HEK293 (cell line): Measurements from ENCODE around the gene C21orf58.

Source experiments
- SP2 ChIP-seq: fragments of 450-650 bp; formaldehyde crosslinking; IDR thresholded peaks from 2 replicates; pipeline ENCODE4 v1.5.1; 2016; ENCODE audit warnings: missing biosample characterization, missing genetic modification characterization
- ZNF169 ChIP-seq: fragments of 450-650 bp; formaldehyde crosslinking; IDR thresholded peaks from 2 replicates; pipeline ENCODE4 v1.5.1; 2016; ENCODE audit warnings: missing biosample characterization, missing genetic modification characterization
- ZNF23 ChIP-seq: fragments of 450-650 bp; formaldehyde crosslinking; IDR thresholded peaks from 2 replicates; pipeline ENCODE4 v1.5.1; 2016; ENCODE audit warnings: missing biosample characterization, missing genetic modification characterization, borderline replicate concordance
- ZNF341 ChIP-seq: fragments of 450-650 bp; formaldehyde crosslinking; IDR thresholded peaks from 2 replicates; pipeline ENCODE4; 2016; ENCODE audit warnings: low read depth, missing biosample characterization, missing genetic modification characterization
- ZNF394 ChIP-seq: fragments of 450-650 bp; formaldehyde crosslinking; IDR thresholded peaks from 2 replicates; pipeline ENCODE4 v1.5.1; 2016; ENCODE audit warnings: missing biosample characterization, missing genetic modification characterization, mild to moderate bottlenecking, moderate library complexity, borderline replicate concordance
- ZNF768 ChIP-seq: fragments of 450-650 bp; formaldehyde crosslinking; IDR thresholded peaks from 2 replicates; pipeline ENCODE4 v1.5.1; 2018; ENCODE audit warnings: missing biosample characterization, mild to moderate bottlenecking, missing genetic modification characterization
- TF ChIP-seq, protein P1 (sequence below): fragments of 450-650 bp; formaldehyde crosslinking; IDR thresholded peaks from 2 replicates; pipeline ENCODE4 v1.5.1; 2016; ENCODE audit warnings: missing biosample characterization, missing genetic modification characterization
- TF ChIP-seq, protein P2 (sequence below): fragments of 450-650 bp; formaldehyde crosslinking; IDR thresholded peaks from 2 replicates; pipeline ENCODE4 v1.5.1; 2016; ENCODE audit warnings: missing biosample characterization, missing genetic modification characterization
- TF ChIP-seq, protein P3 (sequence below): sonication (generic); formaldehyde crosslinking; IDR thresholded peaks from 2 replicates; pipeline ENCODE4 v1.8.1; 2022; ENCODE audit warnings: mild to moderate bottlenecking, moderate library complexity, missing genetic modification reagents
- TF ChIP-seq, protein P4 (sequence below): fragments of 450-650 bp; formaldehyde crosslinking; IDR thresholded peaks from 2 replicates; pipeline ENCODE4 v1.5.1; 2016; ENCODE audit warnings: missing biosample characterization, missing genetic modification characterization
- TF ChIP-seq, protein P5 (sequence below): fragments of 450-650 bp; formaldehyde crosslinking; IDR thresholded peaks from 2 replicates; pipeline ENCODE4 v1.5.1; 2017; ENCODE audit warnings: missing biosample characterization, missing genetic modification characterization
- TF ChIP-seq, protein P6 (sequence below): fragments of 450-650 bp; formaldehyde crosslinking; IDR thresholded peaks from 2 replicates; pipeline ENCODE4; 2016; ENCODE audit warnings: missing biosample characterization, missing genetic modification characterization

DNA sequence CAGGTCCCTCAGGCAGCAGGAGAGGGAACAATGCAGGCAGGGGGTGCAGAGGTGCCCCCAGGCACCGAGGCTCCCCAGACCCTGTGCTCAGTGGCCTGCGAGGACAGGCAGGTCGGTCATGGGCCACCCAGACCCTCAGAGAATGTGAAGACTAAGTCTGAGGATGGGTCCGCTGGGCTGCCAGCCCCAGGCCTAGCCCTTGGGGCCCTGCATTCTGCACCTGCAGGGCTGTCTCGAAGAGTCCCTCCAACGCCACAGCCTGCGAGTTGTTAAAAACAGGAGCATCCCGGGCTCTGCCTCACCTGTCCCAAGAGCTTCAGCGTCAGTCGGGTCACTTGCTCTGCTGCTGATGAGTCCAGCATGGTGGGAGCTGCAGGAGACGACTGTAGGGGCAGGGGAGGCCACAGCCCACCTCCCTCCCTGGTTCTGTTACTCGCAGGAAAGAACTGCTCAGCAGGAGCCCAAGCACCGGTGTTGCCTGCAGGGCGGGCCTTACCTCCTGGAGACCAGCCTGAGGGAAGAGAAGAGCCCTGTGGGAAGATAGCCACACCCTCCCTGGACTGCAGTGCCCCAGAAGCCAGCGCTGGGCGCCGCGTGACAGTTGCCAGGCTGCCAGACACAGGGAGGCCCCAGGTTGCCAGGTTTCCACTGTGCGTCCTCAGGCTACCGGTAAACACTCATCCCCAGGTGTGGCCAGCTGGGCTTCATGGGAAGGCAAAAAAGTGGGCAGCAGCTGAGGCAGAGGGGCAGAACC is 5.8 kb downstream of the C21orf58 start:
- TF ChIP-seq, protein P1, sequence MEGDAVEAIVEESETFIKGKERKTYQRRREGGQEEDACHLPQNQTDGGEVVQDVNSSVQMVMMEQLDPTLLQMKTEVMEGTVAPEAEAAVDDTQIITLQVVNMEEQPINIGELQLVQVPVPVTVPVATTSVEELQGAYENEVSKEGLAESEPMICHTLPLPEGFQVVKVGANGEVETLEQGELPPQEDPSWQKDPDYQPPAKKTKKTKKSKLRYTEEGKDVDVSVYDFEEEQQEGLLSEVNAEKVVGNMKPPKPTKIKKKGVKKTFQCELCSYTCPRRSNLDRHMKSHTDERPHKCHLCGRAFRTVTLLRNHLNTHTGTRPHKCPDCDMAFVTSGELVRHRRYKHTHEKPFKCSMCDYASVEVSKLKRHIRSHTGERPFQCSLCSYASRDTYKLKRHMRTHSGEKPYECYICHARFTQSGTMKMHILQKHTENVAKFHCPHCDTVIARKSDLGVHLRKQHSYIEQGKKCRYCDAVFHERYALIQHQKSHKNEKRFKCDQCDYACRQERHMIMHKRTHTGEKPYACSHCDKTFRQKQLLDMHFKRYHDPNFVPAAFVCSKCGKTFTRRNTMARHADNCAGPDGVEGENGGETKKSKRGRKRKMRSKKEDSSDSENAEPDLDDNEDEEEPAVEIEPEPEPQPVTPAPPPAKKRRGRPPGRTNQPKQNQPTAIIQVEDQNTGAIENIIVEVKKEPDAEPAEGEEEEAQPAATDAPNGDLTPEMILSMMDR (tag by site-specific recombination): no peak
- TF ChIP-seq, protein P2, sequence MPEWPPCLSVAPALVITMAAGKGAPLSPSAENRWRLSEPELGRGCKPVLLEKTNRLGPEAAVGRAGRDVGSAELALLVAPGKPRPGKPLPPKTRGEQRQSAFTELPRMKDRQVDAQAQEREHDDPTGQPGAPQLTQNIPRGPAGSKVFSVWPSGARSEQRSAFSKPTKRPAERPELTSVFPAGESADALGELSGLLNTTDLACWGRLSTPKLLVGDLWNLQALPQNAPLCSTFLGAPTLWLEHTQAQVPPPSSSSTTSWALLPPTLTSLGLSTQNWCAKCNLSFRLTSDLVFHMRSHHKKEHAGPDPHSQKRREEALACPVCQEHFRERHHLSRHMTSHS (tag by site-specific recombination): no peak
- TF ChIP-seq ZNF341 (tag by site-specific recombination) (no peak), ZNF394 (tag by site-specific recombination) (no peak), ZNF23 (tag by site-specific recombination) (no peak), ZNF169 (tag by site-specific recombination) (no peak), SP2 (tag by site-specific recombination) (no peak), ZNF768 (tag by site-specific recombination) (no peak)
- TF ChIP-seq, protein P3, sequence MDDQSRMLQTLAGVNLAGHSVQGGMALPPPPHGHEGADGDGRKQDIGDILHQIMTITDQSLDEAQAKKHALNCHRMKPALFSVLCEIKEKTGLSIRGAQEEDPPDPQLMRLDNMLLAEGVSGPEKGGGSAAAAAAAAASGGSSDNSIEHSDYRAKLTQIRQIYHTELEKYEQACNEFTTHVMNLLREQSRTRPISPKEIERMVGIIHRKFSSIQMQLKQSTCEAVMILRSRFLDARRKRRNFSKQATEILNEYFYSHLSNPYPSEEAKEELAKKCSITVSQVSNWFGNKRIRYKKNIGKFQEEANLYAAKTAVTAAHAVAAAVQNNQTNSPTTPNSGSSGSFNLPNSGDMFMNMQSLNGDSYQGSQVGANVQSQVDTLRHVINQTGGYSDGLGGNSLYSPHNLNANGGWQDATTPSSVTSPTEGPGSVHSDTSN (CRISPR knock-in tag): no peak
- TF ChIP-seq, protein P4, sequence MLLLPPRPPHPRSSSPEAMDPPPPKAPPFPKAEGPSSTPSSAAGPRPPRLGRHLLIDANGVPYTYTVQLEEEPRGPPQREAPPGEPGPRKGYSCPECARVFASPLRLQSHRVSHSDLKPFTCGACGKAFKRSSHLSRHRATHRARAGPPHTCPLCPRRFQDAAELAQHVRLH (tag by site-specific recombination): no peak
- TF ChIP-seq, protein P5, sequence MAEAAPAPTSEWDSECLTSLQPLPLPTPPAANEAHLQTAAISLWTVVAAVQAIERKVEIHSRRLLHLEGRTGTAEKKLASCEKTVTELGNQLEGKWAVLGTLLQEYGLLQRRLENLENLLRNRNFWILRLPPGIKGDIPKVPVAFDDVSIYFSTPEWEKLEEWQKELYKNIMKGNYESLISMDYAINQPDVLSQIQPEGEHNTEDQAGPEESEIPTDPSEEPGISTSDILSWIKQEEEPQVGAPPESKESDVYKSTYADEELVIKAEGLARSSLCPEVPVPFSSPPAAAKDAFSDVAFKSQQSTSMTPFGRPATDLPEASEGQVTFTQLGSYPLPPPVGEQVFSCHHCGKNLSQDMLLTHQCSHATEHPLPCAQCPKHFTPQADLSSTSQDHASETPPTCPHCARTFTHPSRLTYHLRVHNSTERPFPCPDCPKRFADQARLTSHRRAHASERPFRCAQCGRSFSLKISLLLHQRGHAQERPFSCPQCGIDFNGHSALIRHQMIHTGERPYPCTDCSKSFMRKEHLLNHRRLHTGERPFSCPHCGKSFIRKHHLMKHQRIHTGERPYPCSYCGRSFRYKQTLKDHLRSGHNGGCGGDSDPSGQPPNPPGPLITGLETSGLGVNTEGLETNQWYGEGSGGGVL: no peak
- TF ChIP-seq, protein P6, sequence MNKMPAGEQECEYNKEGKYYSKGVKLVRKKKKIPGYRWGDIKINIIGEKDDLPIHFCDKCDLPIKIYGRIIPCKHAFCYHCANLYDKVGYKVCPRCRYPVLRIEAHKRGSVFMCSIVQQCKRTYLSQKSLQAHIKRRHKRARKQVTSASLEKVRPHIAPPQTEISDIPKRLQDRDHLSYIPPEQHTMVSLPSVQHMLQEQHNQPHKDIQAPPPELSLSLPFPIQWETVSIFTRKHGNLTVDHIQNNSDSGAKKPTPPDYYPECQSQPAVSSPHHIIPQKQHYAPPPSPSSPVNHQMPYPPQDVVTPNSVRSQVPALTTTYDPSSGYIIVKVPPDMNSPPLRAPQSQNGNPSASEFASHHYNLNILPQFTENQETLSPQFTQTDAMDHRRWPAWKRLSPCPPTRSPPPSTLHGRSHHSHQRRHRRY (tag by site-specific recombination): no peak
